ENCODE data around the gene TNPO1.

DNA sequence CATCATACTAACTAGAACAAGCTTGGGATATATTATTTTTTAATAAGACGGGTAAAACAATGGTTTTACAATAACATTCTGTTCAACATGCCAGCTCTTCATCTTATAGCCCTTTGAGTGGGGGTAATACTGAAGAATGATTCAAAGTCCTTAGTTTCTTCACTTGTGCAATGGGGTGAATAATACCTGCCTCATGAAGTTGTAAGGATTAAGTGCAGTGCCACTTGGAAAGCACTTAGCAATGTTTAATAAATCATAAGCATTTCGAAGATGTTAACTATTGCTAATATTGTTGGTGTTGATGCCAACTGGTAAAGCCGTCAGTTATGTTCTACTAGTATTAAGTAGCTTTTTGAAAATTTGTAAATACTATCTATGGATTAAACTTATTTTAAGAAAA is 38.0 kb downstream of the TNPO1 start:
- TF ChIP-seq, protein P1, sequence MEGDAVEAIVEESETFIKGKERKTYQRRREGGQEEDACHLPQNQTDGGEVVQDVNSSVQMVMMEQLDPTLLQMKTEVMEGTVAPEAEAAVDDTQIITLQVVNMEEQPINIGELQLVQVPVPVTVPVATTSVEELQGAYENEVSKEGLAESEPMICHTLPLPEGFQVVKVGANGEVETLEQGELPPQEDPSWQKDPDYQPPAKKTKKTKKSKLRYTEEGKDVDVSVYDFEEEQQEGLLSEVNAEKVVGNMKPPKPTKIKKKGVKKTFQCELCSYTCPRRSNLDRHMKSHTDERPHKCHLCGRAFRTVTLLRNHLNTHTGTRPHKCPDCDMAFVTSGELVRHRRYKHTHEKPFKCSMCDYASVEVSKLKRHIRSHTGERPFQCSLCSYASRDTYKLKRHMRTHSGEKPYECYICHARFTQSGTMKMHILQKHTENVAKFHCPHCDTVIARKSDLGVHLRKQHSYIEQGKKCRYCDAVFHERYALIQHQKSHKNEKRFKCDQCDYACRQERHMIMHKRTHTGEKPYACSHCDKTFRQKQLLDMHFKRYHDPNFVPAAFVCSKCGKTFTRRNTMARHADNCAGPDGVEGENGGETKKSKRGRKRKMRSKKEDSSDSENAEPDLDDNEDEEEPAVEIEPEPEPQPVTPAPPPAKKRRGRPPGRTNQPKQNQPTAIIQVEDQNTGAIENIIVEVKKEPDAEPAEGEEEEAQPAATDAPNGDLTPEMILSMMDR (IDR thresholded peaks at IDR 0.05; ENCODE audit: control extremely low read depth in 1 of 3, insufficient read depth in 1 of 3, low read depth in 1 of 3, low read length in 3 of 3) = no peak
- TF ChIP-seq, protein P2, sequence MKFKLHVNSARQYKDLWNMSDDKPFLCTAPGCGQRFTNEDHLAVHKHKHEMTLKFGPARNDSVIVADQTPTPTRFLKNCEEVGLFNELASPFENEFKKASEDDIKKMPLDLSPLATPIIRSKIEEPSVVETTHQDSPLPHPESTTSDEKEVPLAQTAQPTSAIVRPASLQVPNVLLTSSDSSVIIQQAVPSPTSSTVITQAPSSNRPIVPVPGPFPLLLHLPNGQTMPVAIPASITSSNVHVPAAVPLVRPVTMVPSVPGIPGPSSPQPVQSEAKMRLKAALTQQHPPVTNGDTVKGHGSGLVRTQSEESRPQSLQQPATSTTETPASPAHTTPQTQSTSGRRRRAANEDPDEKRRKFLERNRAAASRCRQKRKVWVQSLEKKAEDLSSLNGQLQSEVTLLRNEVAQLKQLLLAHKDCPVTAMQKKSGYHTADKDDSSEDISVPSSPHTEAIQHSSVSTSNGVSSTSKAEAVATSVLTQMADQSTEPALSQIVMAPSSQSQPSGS (IDR thresholded peaks at IDR 0.05; ENCODE audit: low read length) = no peak
- TF ChIP-seq NRF1 (IDR thresholded peaks at IDR 0.05; ENCODE audit: low read depth, low read length) (no peak), EP300 (IDR thresholded peaks at IDR 0.05; ENCODE audit: borderline replicate concordance in 1 of 2, low read depth in 2 of 2, low read length in 2 of 2) (no peak), JUN (IDR thresholded peaks at IDR 0.05; ENCODE audit: low read depth, low read length) (no peak), TAF1 (IDR thresholded peaks at IDR 0.05; ENCODE audit: low read depth, low read length) (no peak), RFX5 (IDR thresholded peaks at IDR 0.05; ENCODE audit: borderline replicate concordance, low read depth, low read length) (no peak)

Measured in H1 (cell line).